Parathyroid adenoma (tissue), 2 donors: Measurements from ENCODE around the gene BRD3OS.

Experiments
- H2AFZ ChIP-seq: fragments of 300-600 bp; sonication (generic); one replicate; pipeline ENCODE4 v1.7.0; 2017; ENCODE audit warnings: antibody characterized with exemption, mild to moderate bottlenecking
- H3K27ac ChIP-seq: fragments of 300-600 bp; sonication (generic); one replicate; pipeline ENCODE4 v1.7.0; 2017
- H3K27me3 ChIP-seq: fragments of 300-600 bp; sonication (generic); one replicate; pipeline ENCODE4 v1.7.0; 2017; ENCODE audit warnings: low read length; ENCODE audit not compliant: control insufficient read depth, insufficient read depth
- H3K36me3 ChIP-seq: fragments of 300-600 bp; sonication (generic); one replicate; pipeline ENCODE4 v1.7.0; 2017; ENCODE audit warnings: low read length; ENCODE audit not compliant: control insufficient read depth, insufficient read depth
- H3K4me1 ChIP-seq: fragments of 300-600 bp; sonication (generic); one replicate; pipeline ENCODE4 v1.7.0; 2017; ENCODE audit warnings: control low read depth
- H3K4me2 ChIP-seq: fragments of 300-600 bp; sonication (generic); one replicate; pipeline ENCODE4 v1.7.0; 2017; ENCODE audit warnings: low read length
- H3K4me3 ChIP-seq: fragments of 300-600 bp; sonication (generic); one replicate; pipeline ENCODE4 v1.7.0; 2017; ENCODE audit warnings: low read depth, low read length
- H3K79me2 ChIP-seq: fragments of 300-600 bp; sonication (generic); one replicate; pipeline ENCODE4 v1.7.0; 2017; ENCODE audit warnings: control low read depth
- H3K9ac ChIP-seq: fragments of 300-600 bp; sonication (generic); one replicate; pipeline ENCODE4 v1.7.0; 2017; ENCODE audit warnings: mild to moderate bottlenecking
- H3K9me3 ChIP-seq: fragments of 300-600 bp; sonication (generic); one replicate; pipeline ENCODE4 v1.7.0; 2017; ENCODE audit warnings: low read length; ENCODE audit not compliant: control insufficient read depth
- CTCF ChIP-seq: fragments of 300-600 bp; sonication (generic); IDR thresholded peaks from one replicate; pipeline ENCODE4 v1.7.0; 2017; ENCODE audit warnings: antibody characterized with exemption, mild to moderate bottlenecking
- donor health status: primary hyperparathyroidism.

BRD3OS gene

GRCh38 chr9:133982971-133983720 lies 42.1 kb upstream of the BRD3OS start:
- Histone ChIP-seq H3K36me3 (no peaks in the 10 kb centered on the region), H3K4me2 (no peak overlapping the region), H3K4me3 (no peak overlapping the region), H3K27ac (no peak overlapping the region), H3K4me1 (no peaks in the 10 kb centered on the region), H3K9ac (no peak overlapping the region), H2AFZ (no peak overlapping the region), H3K79me2 (no peaks in the 10 kb centered on the region), H3K27me3 (no peaks in the 10 kb centered on the region), H3K9me3 (no peaks in the 10 kb centered on the region)
- no peak for TF ChIP-seq CTCF

GRCh38 chr9:133986061-133986460 lies 39.2 kb upstream of the BRD3OS start:
- no peak overlapping the region for H3K4me3 ChIP-seq
- H3K4me2 ChIP-seq: no peak overlapping the region
- no peak overlapping the region for H3K27ac ChIP-seq
- H3K9me3 ChIP-seq: no peaks in the 10 kb centered on the region
- no peaks in the 10 kb centered on the region for H3K4me1 ChIP-seq
- H3K27me3 ChIP-seq: no peaks in the 10 kb centered on the region
- no peak overlapping the region for H3K9ac ChIP-seq
- no peak for TF ChIP-seq CTCF
- no peaks in the 10 kb centered on the region for H3K36me3 ChIP-seq
- no peak overlapping the region for H2AFZ ChIP-seq
- no peaks in the 10 kb centered on the region for H3K79me2 ChIP-seq

GRCh38 chr9:133986774-133987445 lies 38.4 kb upstream of the BRD3OS start:
- H3K9me3 ChIP-seq: no peaks in the 10 kb centered on the region
- H3K79me2 ChIP-seq: no peaks in the 10 kb centered on the region
- no peak overlapping the region for H2AFZ ChIP-seq
- H3K4me3 ChIP-seq: no peak overlapping the region
- no peak overlapping the region for H3K27ac ChIP-seq
- no peak for TF ChIP-seq CTCF
- H3K9ac ChIP-seq: no peak overlapping the region
- no peak overlapping the region for H3K4me2 ChIP-seq
- H3K27me3 ChIP-seq: no peaks in the 10 kb centered on the region
- no peaks in the 10 kb centered on the region for H3K36me3 ChIP-seq
- H3K4me1 ChIP-seq: no peaks in the 10 kb centered on the region

- H2AFZ ChIP-seq: no peak overlapping the region
- H3K9ac ChIP-seq: no peak overlapping the region
- no peaks in the 10 kb centered on the region for H3K36me3 ChIP-seq
- H3K79me2 ChIP-seq: no peaks in the 10 kb centered on the region
- H3K4me2 ChIP-seq: no peak overlapping the region
- H3K4me1 ChIP-seq: no peaks in the 10 kb centered on the region
- no peaks in the 10 kb centered on the region for H3K27me3 ChIP-seq
- no peak for TF ChIP-seq CTCF
- H3K4me3 ChIP-seq: no peak overlapping the region
- no peaks in the 10 kb centered on the region for H3K9me3 ChIP-seq
- H3K27ac ChIP-seq: no peak overlapping the region
Observed at GRCh38 chr9:133987446-133987788, 37.9 kb upstream of the BRD3OS start.
